Nephron (organoid): Measurements from ENCODE around the gene ZNRF4.
"Not testable (repeated sequence)": the region's sequence is repeated elsewhere in the genome, so short reads cannot be mapped to it uniquely, and the experiment has no call there.

Experiments
- H3K27ac Mint-ChIP-seq, 3 experiments: 2 replicates each; pipeline ENCODE4 v1.8.0; 2020; ENCODE audit warnings: mixed read lengths in 3 of 3, mild to moderate bottlenecking in 2 of 3, moderate library complexity in 1 of 3
- H3K27me3 Mint-ChIP-seq: 2 replicates; pipeline ENCODE4 v1.8.0; 2021; ENCODE audit warnings: low read depth, mild to moderate bottlenecking, moderate library complexity, mixed read lengths
- H3K36me3 Mint-ChIP-seq: 2 replicates; pipeline ENCODE4 v1.8.0; 2020; ENCODE audit warnings: low read depth, mixed read lengths
- H3K4me1 Mint-ChIP-seq: 2 replicates; pipeline ENCODE4 v1.8.0; 2020; ENCODE audit warnings: mixed read lengths
- H3K4me3 Mint-ChIP-seq, 3 experiments: 2 replicates each; pipeline ENCODE4 v1.8.0; 2020; ENCODE audit warnings: mild to moderate bottlenecking in 3 of 3, mixed read lengths in 3 of 3, moderate library complexity in 2 of 3
- H3K9me3 Mint-ChIP-seq: 2 replicates; pipeline ENCODE4 v1.8.0; 2020; ENCODE audit warnings: mixed read lengths
- CTCF ChIP-seq, 3 experiments: fragments of 200-600 bp; sonication (generic); IDR thresholded peaks; one replicate each; pipeline ENCODE4 v1.5.0; 2021; ENCODE audit warnings: antibody characterized with exemption in 3 of 3; ENCODE audit not compliant: unreplicated experiment in 3 of 3

Gene ZNRF4, protein sequence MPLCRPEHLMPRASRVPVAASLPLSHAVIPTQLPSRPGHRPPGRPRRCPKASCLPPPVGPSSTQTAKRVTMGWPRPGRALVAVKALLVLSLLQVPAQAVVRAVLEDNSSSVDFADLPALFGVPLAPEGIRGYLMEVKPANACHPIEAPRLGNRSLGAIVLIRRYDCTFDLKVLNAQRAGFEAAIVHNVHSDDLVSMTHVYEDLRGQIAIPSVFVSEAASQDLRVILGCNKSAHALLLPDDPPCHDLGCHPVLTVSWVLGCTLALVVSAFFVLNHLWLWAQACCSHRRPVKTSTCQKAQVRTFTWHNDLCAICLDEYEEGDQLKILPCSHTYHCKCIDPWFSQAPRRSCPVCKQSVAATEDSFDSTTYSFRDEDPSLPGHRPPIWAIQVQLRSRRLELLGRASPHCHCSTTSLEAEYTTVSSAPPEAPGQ

DNA sequence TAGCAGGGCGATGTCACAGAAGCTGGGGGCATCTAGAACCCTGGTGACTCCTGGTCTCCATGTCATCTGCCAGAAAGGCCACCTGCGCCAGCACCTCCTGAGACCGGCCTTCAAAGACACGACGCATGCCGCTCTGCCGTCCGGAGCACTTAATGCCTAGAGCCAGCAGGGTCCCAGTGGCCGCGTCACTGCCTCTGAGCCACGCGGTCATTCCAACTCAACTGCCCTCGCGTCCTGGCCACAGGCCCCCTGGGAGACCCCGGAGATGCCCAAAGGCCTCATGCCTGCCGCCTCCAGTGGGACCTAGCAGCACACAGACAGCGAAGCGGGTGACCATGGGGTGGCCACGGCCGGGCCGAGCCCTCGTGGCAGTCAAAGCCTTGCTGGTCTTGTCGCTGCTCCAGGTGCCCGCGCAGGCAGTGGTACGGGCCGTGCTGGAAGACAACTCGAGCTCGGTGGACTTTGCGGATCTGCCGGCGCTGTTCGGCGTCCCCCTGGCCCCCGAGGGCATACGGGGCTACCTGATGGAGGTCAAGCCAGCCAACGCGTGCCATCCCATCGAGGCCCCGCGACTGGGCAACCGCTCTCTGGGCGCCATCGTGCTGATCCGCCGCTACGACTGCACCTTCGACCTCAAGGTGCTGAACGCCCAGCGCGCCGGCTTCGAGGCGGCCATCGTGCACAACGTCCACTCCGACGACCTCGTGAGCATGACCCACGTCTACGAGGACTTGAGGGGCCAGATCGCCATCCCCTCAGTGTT is at the start of gene ZNRF4:
Gene ZNRF4 (plus strand): TSS at position 51 of the 763 bp plus-strand sequence. CDS start 75 bp downstream, at position 126.
- H3K9me3 Mint-ChIP-seq = peaks cover 3% of the 10 kb centered on the region
- H3K27me3 Mint-ChIP-seq = peaks cover 31% of the 10 kb centered on the region
- no peaks in the 10 kb centered on the region for H3K4me1 Mint-ChIP-seq
- no peak for TF ChIP-seq CTCF (IDR thresholded peaks at IDR 0.05; ENCODE audit: unreplicated experiment in 3 of 3)
- H3K36me3 Mint-ChIP-seq = no peaks in the 10 kb centered on the region
- H3K4me3 Mint-ChIP-seq = no peak within 1 kb of the TSS
- H3K27ac Mint-ChIP-seq = no peak within 1 kb of the TSS

DNA sequence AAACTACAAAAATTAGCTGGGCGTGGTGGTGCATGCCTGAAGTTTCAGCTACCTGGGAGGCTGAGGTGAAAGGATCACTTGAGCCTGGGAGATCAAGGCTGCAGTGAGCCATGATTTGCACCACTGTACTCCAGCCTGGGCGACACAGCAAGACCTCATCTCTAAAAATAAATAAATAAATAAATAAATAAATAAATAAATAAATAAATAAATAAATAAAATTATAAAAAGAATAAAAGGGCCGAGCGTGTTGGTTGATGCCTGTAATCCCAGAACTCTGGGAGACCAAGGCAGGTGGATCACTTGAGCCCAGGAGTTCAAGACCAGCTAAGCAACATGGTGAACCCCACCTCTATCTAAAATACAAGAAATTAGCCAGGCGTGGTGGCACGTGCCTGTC is 49.0 kb upstream of the ZNRF4 start:
- peaks cover 22% of the 10 kb centered on the region for H3K27me3 Mint-ChIP-seq
- not testable (repeated sequence) for H3K9me3 Mint-ChIP-seq, H3K4me1 Mint-ChIP-seq, H3K36me3 Mint-ChIP-seq, H3K4me3 Mint-ChIP-seq, H3K27ac Mint-ChIP-seq

GRCh38 chr19:5406816-5407215 is 48.4 kb upstream of the ZNRF4 start:
- Mint-ChIP-seq H3K27ac (no peak overlapping the region), H3K27me3 (peaks cover 19% of the 10 kb centered on the region), H3K4me1 (no peaks in the 10 kb centered on the region), H3K36me3 (no peaks in the 10 kb centered on the region), H3K4me3 (no peak overlapping the region), H3K9me3 (peaks cover 9% of the 10 kb centered on the region)
- TF ChIP-seq CTCF (IDR thresholded peaks at IDR 0.05; ENCODE audit: unreplicated experiment in 3 of 3) = no peak

DNA sequence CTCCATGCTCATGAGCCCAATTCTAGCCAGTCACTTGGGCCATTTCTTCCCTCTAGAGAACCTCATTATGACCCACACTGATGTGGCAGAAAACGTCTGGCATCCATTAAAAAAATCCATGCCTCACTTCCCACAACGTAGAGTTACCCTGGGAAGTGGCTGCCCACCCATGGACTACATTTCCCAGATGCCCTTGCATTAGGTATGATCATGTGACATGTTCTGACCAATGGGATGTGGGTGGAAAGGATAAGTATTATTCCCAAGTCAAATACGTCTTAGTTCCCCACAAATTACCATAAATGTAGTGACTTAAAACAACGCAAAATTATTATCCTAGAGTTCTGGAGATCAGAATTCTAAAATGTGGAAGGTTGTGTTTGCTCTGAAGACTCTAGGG is 47.9 kb upstream of the ZNRF4 start:
- Mint-ChIP-seq H3K9me3 (peaks cover 9% of the 10 kb centered on the region), H3K27me3 (peaks cover 15% of the 10 kb centered on the region), H3K27ac (no peak overlapping the region), H3K4me1 (no peaks in the 10 kb centered on the region), H3K4me3 (no peak overlapping the region), H3K36me3 (no peaks in the 10 kb centered on the region)
- no peak for TF ChIP-seq CTCF (IDR thresholded peaks at IDR 0.05; ENCODE audit: unreplicated experiment in 3 of 3)

DNA sequence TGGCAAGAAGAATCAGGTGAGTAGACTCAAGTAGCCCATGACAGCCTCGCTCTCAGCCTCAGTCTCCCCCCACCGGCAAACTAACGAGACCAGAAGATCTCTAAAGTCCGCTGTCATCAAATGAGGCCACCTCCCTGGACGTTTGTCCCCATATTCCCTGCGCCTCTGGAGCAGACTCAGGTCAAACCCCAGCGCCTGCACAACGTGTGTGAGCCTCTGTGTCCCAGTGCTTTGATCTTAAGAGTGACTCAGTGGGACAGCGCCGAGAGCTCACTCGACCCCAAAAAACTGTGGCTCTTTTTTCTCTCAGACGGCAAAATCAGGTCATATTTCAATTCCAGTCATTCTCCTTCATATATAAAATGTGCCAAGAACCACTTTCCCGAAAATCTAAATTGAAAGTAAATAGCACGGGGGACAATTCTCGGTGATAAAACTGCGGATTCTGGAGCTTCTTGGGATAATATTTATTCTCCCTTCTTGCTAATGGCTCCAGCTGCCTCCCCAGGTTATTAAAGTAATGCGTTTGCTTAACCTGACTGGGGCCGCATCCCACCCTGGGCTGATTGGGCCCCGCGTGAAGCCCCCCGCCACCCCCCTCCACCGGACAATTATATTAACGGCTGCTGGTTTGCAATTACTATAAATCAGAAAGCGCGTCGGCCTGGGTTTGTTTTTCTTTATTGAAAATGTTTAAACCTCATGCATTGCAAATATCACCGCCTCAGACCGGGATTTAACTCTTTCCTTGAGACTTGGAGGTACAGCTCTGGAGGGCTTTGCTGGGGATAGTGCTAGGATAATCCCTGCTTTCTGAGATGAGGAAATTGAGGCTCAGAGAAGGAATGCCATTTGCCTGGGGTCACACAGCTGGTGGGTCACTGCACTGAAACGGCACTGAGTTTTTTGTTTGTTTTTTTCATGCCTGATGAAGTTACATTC is 37.5 kb upstream of the ZNRF4 start:
- TF ChIP-seq CTCF (IDR thresholded peaks at IDR 0.05; ENCODE audit: unreplicated experiment in 3 of 3) = no peak
- H3K27me3 Mint-ChIP-seq = peaks cover 76% of the 10 kb centered on the region
- no peaks in the 10 kb centered on the region for H3K9me3 Mint-ChIP-seq
- H3K4me1 Mint-ChIP-seq = no peaks in the 10 kb centered on the region
- no peaks in the 10 kb centered on the region for H3K36me3 Mint-ChIP-seq
- no peak overlapping the region for H3K4me3 Mint-ChIP-seq
- no peak overlapping the region for H3K27ac Mint-ChIP-seq

DNA sequence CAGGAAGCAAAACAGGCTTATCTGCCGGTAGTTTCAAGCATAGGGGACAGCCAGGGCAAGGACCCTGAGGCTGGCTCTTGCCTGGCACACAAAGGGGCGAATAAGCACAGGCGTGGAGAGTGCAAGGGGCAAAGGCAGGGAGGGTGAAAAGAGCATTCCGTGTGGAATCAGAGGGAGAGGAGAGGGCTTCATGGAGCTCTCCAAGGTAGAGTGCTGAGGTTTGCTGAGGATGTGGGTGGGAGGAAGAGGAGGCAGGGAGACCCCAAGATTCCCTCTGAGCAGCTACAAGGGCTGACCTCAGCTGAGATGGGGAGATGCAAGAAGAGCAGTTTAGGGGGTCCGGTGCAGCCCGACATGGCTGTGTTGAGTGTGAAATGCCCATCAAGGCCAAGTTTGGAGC is 36.5 kb upstream of the ZNRF4 start:
- no peak for TF ChIP-seq CTCF (IDR thresholded peaks at IDR 0.05; ENCODE audit: unreplicated experiment in 3 of 3)
- no peaks in the 10 kb centered on the region for H3K36me3 Mint-ChIP-seq
- no peaks in the 10 kb centered on the region for H3K9me3 Mint-ChIP-seq
- no peak overlapping the region for H3K4me3 Mint-ChIP-seq
- H3K27me3 Mint-ChIP-seq = peaks cover 84% of the 10 kb centered on the region
- H3K4me1 Mint-ChIP-seq = no peaks in the 10 kb centered on the region
- no peak overlapping the region for H3K27ac Mint-ChIP-seq
